Lower leg skin (tissue), 3 donors: ENCODE measurements around the gene SCML2.

Experiments used
- CTCF ChIP-seq, 3 donors: fragments of 450-650 bp; IDR thresholded peaks; one replicate each; pipeline ENCODE4 v1.5.1; 2016; ENCODE audit warnings: antibody characterized with exemption in 3 of 3, mild to moderate bottlenecking in 3 of 3, moderate library complexity in 2 of 3
- POLR2A ChIP-seq, 2 donors: fragments of 450-650 bp; IDR thresholded peaks; one replicate each; pipeline ENCODE4 v1.6.1; 2016 to 2017; ENCODE audit warnings: antibody characterized with exemption in 2 of 2, mild to moderate bottlenecking in 1 of 2, moderate library complexity in 1 of 2

DNA sequence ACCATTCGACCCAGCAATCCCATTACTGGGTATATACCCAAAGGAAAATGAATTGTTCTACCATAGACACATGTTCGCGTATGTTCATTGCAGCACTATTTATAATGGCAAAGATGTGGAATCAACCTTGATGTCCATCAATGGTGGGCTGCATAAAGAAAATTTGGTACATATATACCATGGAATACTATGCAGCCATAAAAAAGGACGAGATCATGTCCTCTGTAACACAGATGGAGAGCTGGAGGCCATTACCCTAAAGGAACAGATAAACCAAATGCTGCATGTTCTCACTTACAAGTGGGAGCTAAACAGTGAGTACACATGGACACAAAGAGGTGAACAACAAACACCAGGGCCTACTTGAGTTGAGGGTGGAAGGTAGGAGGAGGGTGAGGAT lies 45.1 kb downstream of the SCML2 start:
- TF ChIP-seq CTCF (IDR thresholded peaks at IDR 0.05) = no peak
- no peak for TF ChIP-seq POLR2A (IDR thresholded peaks at IDR 0.05)
